A204.1 (cell line): ENCODE results near the gene RIN3.

Source experiments
- FAIRE-seq: peaks from 2 replicates; lab custom pipeline; 2012; peaks lifted over from hg19 to GRCh38; lab: Jason Lieb, UNC

The RIN3 gene

GRCh38 chr14:92597906-92598905 lies 84.6 kb downstream of the RIN3 start:
- no peak for FAIRE-seq

- FAIRE-seq, result no peak
These were observed 86.2 kb downstream of the RIN3 start for GRCh38 chr14:92599811-92600210.

DNA sequence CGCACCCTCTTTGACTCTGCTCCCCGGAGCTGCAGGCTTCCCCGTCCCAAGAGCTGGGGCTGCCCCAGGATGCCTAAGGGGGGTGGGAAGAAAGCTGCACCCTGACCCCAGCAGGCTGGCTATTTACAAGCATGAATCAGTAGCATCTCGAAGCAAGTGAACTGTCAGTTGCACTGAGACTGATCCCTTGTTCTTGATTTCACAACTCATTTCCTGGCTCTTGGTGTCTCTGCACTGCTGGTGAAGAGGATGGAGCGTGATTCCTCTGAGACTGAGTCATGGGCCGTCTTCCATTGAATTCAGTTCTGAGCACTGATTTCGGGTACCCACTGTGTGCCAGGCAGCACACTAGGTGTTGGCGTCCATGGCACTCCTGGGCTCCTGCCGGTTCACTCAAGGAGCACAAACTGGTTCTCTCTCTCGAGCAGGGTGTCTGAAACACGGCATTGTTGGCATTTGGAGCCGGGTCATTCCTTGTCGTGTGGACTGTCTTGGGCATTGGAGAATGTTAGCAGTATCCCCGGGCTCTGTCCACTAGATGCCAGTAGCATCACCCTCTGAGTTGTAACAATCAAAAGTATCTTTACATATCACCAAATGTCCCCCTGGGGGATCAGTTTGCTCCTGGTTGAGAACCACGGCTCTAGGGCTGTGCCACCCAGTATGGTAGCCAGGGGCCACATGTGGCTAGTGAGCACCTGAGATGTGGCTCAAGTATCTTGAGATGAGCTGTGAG lies 86.9 kb downstream of the RIN3 start:
- no peak for FAIRE-seq

DNA sequence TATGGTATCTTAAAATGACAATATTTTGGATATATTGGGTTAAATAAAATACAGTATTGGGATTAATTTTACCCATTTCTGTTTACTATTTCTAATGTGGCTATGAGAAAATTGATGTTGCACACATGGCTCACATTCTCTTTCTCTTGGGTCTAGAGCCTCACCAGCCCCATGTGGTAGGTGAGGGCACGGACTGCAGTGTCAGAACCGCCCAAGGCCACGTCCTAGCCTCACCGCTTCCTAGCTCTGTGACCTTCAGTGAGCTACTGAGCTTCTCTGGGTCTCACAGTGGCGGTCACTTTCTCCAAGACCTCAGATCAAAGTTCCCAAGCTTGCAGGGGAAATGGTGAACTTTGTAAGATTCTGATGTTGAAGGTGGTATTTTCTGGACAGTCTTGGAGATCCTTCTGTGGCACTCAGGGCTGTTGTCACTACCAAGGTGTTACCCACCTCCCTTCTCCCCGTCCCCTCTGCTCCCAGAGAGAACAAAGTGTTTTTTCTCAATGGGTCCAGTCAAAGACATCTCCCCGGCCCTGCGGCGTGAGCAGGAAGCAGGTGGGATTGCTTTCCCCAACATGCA lies 87.6 kb downstream of the RIN3 start:
- no peak for FAIRE-seq

GRCh38 chr14:92601757-92602417 lies 88.3 kb downstream of the RIN3 start:
- no peak for FAIRE-seq

DNA sequence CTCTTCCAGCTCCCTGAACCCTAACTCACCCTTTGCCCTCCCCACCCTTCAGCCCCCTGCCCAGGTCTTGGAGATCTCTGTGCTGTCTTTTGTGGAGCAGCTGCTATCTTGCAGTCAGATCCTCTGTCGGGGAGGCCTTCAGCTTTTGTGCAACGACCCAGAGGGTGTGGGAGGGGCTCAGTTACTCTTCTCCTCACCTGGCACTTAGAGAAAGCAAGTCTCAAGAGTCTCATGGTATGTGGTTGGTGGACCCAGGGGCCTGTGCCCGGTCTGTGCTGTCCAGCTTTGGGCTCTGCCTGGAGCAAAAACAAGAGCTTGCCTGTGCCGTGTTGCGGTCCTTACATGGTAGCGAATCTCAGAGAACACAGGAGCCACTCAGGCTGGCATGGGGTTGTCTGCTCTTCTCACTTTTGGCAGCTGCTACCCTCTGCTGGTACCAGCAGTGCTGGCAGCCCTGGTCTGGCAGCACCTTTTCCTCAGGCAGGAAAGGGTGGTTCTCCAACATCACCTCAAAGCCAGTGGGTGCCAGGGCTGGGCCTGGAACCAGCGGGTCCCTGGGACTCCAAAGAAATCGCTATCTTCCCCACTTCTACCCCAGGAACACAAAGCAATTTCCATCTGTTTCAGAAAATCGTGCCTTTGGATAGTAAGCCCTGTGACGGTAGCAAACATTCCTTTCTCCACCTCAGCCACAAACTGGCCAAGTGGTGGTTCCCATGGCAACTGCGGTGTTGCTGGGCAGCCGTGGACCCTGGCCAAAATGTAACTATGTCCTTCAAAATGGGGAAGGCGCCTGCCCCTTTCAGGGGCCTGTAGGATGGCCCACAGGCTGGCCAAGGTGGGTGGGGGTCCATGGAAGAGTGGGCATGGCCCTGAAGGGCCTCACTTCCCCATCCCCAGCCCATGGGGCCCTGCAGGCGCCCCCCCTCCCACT lies 90.0 kb downstream of the RIN3 start:
- FAIRE-seq, result no peak

DNA sequence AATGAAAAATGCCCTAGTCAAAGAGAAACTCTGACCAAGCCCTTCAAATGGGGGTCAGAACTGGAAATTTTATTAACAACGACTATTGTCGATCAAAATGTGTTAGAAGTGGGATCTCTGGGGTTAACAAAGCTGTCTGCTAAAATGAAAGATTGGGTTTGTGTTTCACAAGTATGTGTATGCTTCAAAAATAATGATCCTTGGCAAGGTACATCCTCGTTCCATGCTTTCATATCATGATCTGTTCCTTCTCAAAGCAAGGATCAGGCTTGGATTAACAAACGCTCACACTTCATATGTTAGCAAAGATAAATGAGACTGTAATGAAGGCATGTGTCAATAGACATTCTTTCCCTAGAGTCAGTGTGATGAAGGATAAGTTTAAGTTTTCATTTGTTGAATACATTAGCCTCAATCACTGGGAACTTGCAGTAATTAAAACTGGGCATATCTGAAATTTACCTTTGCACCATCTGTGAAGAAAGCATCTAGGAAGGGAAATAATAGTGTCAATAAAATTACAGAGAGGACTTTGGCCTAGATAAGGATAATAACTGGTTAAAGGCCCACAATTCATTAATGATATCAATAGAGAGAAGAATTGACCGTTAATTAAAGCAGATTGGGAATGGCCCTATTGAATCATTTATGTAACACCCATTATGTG lies 91.8 kb downstream of the RIN3 start:
- no peak for FAIRE-seq

DNA sequence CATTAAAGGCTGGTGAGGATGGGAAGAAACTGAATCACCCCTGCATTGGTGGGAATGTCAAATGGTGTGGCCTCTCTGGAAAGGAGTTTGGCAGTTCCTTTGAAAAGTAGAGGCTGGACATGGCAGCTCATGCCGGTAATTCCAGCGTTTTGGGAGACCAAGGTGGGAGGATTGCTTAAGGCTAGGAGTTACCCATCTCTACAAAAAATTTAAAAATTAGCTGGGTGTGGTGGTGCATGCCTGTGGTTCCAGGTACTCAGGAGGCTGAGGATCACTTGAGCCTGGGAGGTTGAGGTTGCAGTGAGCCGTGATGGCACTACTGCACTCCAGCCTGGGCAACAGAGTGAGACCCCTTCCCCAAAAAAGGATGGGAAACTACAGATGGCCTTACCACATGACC lies 93.7 kb downstream of the RIN3 start:
- FAIRE-seq, result no peak

DNA sequence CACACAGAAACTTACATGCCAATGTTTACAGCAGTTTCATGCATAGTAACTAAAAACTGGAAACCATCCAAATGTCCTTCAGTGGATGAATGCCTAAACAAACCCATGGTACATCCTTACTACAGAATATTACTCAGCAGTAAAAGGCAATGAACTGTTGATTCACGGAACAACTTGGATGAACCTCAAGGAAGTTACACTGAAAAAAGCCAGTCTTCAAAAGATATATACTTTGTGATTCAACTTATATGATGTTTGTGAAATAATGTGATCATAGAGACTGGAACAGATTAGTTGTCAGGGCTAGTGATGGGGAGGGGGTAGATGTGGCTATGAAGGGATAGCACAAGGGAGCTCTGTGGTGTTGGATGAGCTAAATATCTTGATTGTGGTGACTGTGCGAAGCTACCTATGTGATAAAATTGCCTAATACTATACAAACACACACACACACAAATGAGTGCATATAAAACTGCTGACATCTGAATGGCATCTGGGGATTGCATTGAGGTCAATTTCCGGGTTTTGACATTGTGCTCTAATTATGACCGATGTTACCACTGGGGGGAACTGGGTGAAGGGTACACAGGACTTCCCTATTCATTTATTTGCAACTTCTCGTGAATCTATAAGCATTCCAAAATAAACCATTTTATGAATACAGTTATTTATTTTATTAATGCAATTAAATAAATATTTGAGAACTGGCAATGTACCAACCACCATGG lies 94.3 kb downstream of the RIN3 start:
- no peak for FAIRE-seq

GRCh38 chr14:92609955-92610354 lies 96.4 kb downstream of the RIN3 start:
- no peak for FAIRE-seq

DNA sequence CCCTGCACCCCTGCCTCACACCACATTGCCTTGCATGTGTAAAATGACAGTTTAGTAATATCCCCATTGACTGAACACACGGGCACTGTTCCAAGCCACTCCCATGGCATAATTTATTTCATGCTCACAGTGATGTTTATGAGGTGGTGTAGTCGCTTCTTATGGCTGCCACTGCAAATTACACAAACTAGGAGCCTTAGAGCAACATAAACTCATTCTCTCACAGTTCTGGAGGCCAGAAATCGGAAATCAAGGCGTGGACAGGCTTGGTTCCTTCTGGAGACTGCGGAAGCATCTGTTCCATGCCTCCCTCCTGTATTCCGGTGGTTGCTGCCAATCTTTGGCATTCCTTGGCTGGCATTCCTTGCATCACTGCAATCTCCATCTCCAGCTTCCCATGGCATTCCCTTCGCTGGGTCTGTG lies 97.3 kb downstream of the RIN3 start:
- no peak for FAIRE-seq

GRCh38 chr14:92613008-92613658 lies 99.6 kb downstream of the RIN3 start:
- FAIRE-seq, result no peak

GRCh38 chr14:92613681-92614260 lies 100.2 kb downstream of the RIN3 start:
- FAIRE-seq, result no peak

DNA sequence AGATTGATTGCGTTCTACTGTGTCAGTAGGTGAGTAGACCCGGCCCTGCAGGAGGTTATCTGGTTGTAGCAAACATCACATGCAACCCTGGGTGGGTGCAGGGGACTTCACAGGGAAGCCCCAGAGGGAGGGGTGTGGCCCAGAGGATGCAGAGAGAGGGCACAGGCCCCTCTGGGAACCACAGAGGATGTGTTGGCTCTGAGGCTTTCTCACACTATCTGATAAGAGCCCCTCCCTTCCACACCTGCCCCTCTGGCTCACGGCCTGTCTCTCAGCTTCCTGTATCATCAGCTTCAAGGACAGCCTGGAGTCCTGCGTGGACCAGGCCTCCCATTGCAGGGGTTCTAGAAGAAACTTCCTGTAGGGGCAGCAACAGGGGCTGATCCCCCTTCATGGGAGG lies 101.9 kb downstream of the RIN3 start:
- FAIRE-seq, result no peak

- FAIRE-seq, result no peak
These were observed 102.6 kb downstream of the RIN3 start for GRCh38 chr14:92616178-92616577.

DNA sequence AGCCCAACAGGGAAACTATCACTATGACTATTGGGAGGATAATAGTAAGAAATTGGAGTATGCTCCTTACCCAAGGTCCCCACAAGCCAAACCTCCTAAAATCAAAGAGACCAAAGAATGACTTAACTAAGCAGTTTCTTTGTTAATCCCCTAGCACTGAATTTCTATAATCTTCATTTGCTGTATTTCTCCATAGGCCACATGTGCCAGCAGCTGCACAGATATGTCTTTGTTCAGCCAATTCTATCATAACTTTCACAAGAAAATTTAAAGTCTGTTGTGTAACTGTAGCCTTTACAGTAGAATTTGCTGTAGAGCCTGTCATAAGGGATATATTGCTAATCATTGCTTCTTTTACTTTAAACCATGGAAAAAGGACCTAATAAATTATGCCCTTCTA lies 104.0 kb downstream of the RIN3 start:
- no peak for FAIRE-seq

- no peak for FAIRE-seq
These were observed 106.3 kb downstream of the RIN3 start for GRCh38 chr14:92619671-92620456.

GRCh38 chr14:92622311-92622710 lies 108.7 kb downstream of the RIN3 start:
- FAIRE-seq, result no peak
